Measurements from ENCODE around the gene UROS.

UROS gene

GRCh38 chr10:125788156-125789034 lies 34.7 kb downstream of the UROS start:
- TF ChIP-seq POLR2A (IDR thresholded peaks at IDR 0.05; ENCODE audit: low read depth, low read length): no peak
- FAIRE-seq: no peak
- no peak for DNase-seq (ENCODE audit: insufficient read length, low spot score)

- DNase-seq (ENCODE audit: insufficient read length, low spot score) (no peak), FAIRE-seq (no peak)
- no peak for TF ChIP-seq POLR2A (IDR thresholded peaks at IDR 0.05; ENCODE audit: low read depth, low read length)
Measured at GRCh38 chr10:125785791-125786190, 37.3 kb downstream of the UROS start.

- no peak for FAIRE-seq
- no peak for DNase-seq (ENCODE audit: insufficient read length, low spot score)
Measured at GRCh38 chr10:125783957-125784356, 39.1 kb downstream of the UROS start.

GRCh38 chr10:125783408-125783807 lies 39.6 kb downstream of the UROS start:
- TF ChIP-seq POLR2A (IDR thresholded peaks at IDR 0.05; ENCODE audit: low read depth, low read length): no peak
- FAIRE-seq: no peak

More at GRCh38 chr10:125783957-125784356, 39.1 kb downstream of the UROS start:
- no peak for TF ChIP-seq POLR2A (IDR thresholded peaks at IDR 0.05; ENCODE audit: low read depth, low read length)

GRCh38 chr10:125782616-125783015 lies 40.4 kb downstream of the UROS start:
- FAIRE-seq: no peak
- DNase-seq (ENCODE audit: insufficient read length, low spot score): no peak
- TF ChIP-seq POLR2A (IDR thresholded peaks at IDR 0.05; ENCODE audit: low read depth, low read length): no peak

More at GRCh38 chr10:125783408-125783807, 39.6 kb downstream of the UROS start:
- DNase-seq (ENCODE audit: insufficient read length, low spot score): no peak

GRCh38 chr10:125782054-125782453 lies 41.0 kb downstream of the UROS start:
- no peak for FAIRE-seq
- no peak for DNase-seq (ENCODE audit: insufficient read length, low spot score)
- no peak for TF ChIP-seq POLR2A (IDR thresholded peaks at IDR 0.05; ENCODE audit: low read depth, low read length)

- TF ChIP-seq POLR2A (IDR thresholded peaks at IDR 0.05; ENCODE audit: low read depth, low read length): no peak
- no peak for FAIRE-seq
- DNase-seq (ENCODE audit: insufficient read length, low spot score): no peak
Measured at GRCh38 chr10:125781374-125781773, 41.7 kb downstream of the UROS start.

- DNase-seq (ENCODE audit: insufficient read length, low spot score) (no peak), FAIRE-seq (no peak)
- TF ChIP-seq POLR2A (IDR thresholded peaks at IDR 0.05; ENCODE audit: low read depth, low read length): no peak
Measured at GRCh38 chr10:125779403-125780327, 43.4 kb downstream of the UROS start.

GRCh38 chr10:125778556-125778955 lies 44.5 kb downstream of the UROS start:
- no peak for TF ChIP-seq POLR2A (IDR thresholded peaks at IDR 0.05; ENCODE audit: low read depth, low read length)
- FAIRE-seq: no peak

GRCh38 chr10:125777806-125778205 lies 45.3 kb downstream of the UROS start:
- no peak for TF ChIP-seq POLR2A (IDR thresholded peaks at IDR 0.05; ENCODE audit: low read depth, low read length)
- FAIRE-seq (no peak), DNase-seq (ENCODE audit: insufficient read length, low spot score) (no peak)

More at GRCh38 chr10:125778556-125778955, 44.5 kb downstream of the UROS start:
- no peak for DNase-seq (ENCODE audit: insufficient read length, low spot score)

GRCh38 chr10:125775491-125776106 lies 47.5 kb downstream of the UROS start, which contains the start of gene MMP21:
Gene MMP21 (minus strand): TSS chr10:125775821. CDS start chr10:125775821, 0 bp downstream.
- TF ChIP-seq POLR2A (IDR thresholded peaks at IDR 0.05; ENCODE audit: low read depth, low read length): no peak
- DNase-seq (ENCODE audit: insufficient read length, low spot score) (no peak), FAIRE-seq (no peak)

GRCh38 chr10:125774581-125775191 lies 48.4 kb downstream of the UROS start:
- no peak for TF ChIP-seq POLR2A (IDR thresholded peaks at IDR 0.05; ENCODE audit: low read depth, low read length)
- FAIRE-seq: no peak

More at GRCh38 chr10:125774581-125775191, 48.4 kb downstream of the UROS start:
- no peak for DNase-seq (ENCODE audit: insufficient read length, low spot score)
